Spleen (tissue), 11 donors: ENCODE results near the gene DEPDC5. TPM values are rescaled to one million over a fixed set of nuclear protein-coding genes. Genes with fewer than 3 reads are reported as not detected.
"Not testable (repeated sequence)": the region's sequence is repeated elsewhere in the genome, so short reads cannot be mapped to it uniquely, and the experiment has no call there.

Experiments used
- DNase-seq: peaks from one replicate; pipeline ENCODE4 v3.0.0-alpha.2; 2020
- H3K27ac ChIP-seq, 8 donors: fragments of 200-600 bp; sonication (generic) in 7 of 8; 1 replicate in 4 of 8; 2 replicates in 4 of 8; pipeline versions ENCODE4 v1.5.0 to v1.8.0; 2016 to 2021; ENCODE audit warnings: inconsistent platforms in 4 of 8, mild to moderate bottlenecking in 4 of 8, moderate library complexity in 1 of 8
- H3K27me3 ChIP-seq, 7 donors: fragments of 200-600 bp; sonication (generic) in 6 of 7; replicated peaks in 1 of 7; 1 replicate in 4 of 7; 2 replicates in 3 of 7; pipeline versions ENCODE4 v1.5.0 to v1.8.0; 2016 to 2021; ENCODE audit warnings: inconsistent platforms in 3 of 7, mild to moderate bottlenecking in 1 of 7
- H3K36me3 ChIP-seq, 6 donors: fragments of 200-600 bp; sonication (generic) in 5 of 6; 1 replicate in 4 of 6; 2 replicates in 2 of 6; pipeline versions ENCODE4 v1.5.0 to v1.8.0; 2016 to 2021; ENCODE audit warnings: inconsistent platforms in 2 of 6
- H3K4me1 ChIP-seq, 6 donors: fragments of 200-600 bp; sonication (generic) in 5 of 6; 1 replicate in 3 of 6; 2 replicates in 3 of 6; pipeline versions ENCODE4 v1.5.0 to v1.8.0; 2016 to 2021; ENCODE audit warnings: inconsistent platforms in 3 of 6
- H3K4me3 ChIP-seq, 8 donors: fragments of 200-600 bp; sonication (generic) in 7 of 8; 1 replicate in 4 of 8; 2 replicates in 4 of 8; pipeline versions ENCODE4 v1.5.0 to v1.8.0; 2016 to 2021; ENCODE audit warnings: inconsistent platforms in 4 of 8, mild to moderate bottlenecking in 4 of 8, moderate library complexity in 2 of 8
- H3K9me3 ChIP-seq, 8 donors: fragments of 200-600 bp; sonication (generic) in 7 of 8; 1 replicate in 4 of 8; 2 replicates in 4 of 8; pipeline versions ENCODE4 v1.5.0 to v1.8.0; 2016 to 2021; ENCODE audit warnings: inconsistent platforms in 4 of 8
- POLR2A ChIP-seq, 3 donors: fragments of 450-650 bp; IDR thresholded peaks; one replicate each; pipeline ENCODE4 v1.5.1; 2017; ENCODE audit warnings: antibody characterized with exemption in 3 of 3, mild to moderate bottlenecking in 1 of 3
- POLR2AphosphoS5 ChIP-seq, 3 donors: sonication (generic); formaldehyde crosslinking; IDR thresholded peaks; one replicate each; pipeline ENCODE4 v1.5.1; 2017; ENCODE audit warnings: antibody characterized with exemption in 3 of 3
- WGBS, 5 donors: extraction: QIAGEN DNeasy Blood & Tissue Kit in 3 of 5; methylation state at CpG; one replicate each; pipeline versions ENCODE4 v1.1.5 to v1.1.7; 2013 to 2018; 5-methylcytosine and 5-hydroxymethylcytosine counted together
- intact Hi-C: fragments of 100-400 bp; cut with DNase I; formaldehyde crosslinking; loops from one replicate; pipeline ENCODE4 v1.15.0; 2023; ENCODE audit warnings: low total_unique reads
- polyA plus RNA-seq, 3 donors: library from polyadenylated mRNA; stranded (reverse); fragments of 200-250 nt; gene quantifications; one replicate each; pipeline ENCODE4 v1.2.1, GENCODE V29; 2013
- total RNA-seq, 7 donors: library from RNA; depleted of rRNA in 3 of 7; stranded (reverse); fragments of >200 nt in 3 of 7; fragmentation: NEBNext Ultra II Directional in 4 of 7; extraction: Animal tissue kit (Norgen Biotek cat#: 25700) in 4 of 7; gene quantifications; one replicate each; pipeline versions ENCODE4 v1.1.0 to v1.2.1, GENCODE V29; 2016 to 2021
- TF ChIP-seq, protein P1 (sequence below), 11 experiments: fragments of 200-600 bp in 7 of 11; fragments of 450-650 bp in 4 of 11; sonication (generic) in 4 of 11; IDR thresholded peaks in 8 of 11; conservative IDR thresholded peaks in 3 of 11; 1 replicate in 7 of 11; 2 replicates in 4 of 11; pipeline versions ENCODE4 v1.4.0 to v1.8.0; 2016 to 2021; ENCODE audit warnings: antibody characterized with exemption in 11 of 11, inconsistent platforms in 4 of 11, mild to moderate bottlenecking in 1 of 11
- donor health status: healthy with polysubstance abuse.
- donor health status: DM: no; HTN: no; CAD: no; lungs with moderate emphysema.
- donor health status: DM: no; HTN: no; CAD: no.
- donor health status: Bipolar disorder and iron deficiency.
- donor health status: healthy.
- donor health status: DM: no; HTN: no; CAD: no.
- donor health status: DM: yes; HTN: yes; CAD: no.

The DEPDC5 gene
- total and polyA plus RNA-seq, 10 donors, result 9.6 to 64.6 (median 44.3) TPM

DNA sequence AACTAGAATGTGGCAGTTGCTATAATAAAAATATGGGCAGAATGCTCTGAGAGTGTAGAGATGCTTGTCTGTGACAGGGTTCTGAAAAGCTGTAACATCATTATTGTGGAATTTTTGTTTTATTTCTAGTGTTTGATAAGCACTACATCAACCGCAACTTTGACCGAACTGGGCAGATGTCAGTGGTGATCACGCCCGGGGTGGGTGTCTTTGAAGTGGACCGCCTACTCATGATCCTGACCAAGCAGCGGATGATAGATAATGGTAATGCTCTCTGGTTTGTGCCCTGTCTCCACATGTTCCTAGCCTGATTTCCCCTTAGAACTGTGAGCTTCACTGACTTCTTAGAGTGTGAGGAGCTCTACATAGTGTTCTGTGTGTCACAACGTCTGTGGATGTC lies 48.8 kb downstream of the DEPDC5 start:
- no peaks in the 10 kb centered on the region for H3K9me3 ChIP-seq
- no peaks in the 10 kb centered on the region for H3K27me3 ChIP-seq
- TF ChIP-seq POLR2A (IDR thresholded peaks at IDR 0.05) (no peak), POLR2AphosphoS5 (IDR thresholded peaks at IDR 0.05) (no peak)
- TF ChIP-seq, protein P1, sequence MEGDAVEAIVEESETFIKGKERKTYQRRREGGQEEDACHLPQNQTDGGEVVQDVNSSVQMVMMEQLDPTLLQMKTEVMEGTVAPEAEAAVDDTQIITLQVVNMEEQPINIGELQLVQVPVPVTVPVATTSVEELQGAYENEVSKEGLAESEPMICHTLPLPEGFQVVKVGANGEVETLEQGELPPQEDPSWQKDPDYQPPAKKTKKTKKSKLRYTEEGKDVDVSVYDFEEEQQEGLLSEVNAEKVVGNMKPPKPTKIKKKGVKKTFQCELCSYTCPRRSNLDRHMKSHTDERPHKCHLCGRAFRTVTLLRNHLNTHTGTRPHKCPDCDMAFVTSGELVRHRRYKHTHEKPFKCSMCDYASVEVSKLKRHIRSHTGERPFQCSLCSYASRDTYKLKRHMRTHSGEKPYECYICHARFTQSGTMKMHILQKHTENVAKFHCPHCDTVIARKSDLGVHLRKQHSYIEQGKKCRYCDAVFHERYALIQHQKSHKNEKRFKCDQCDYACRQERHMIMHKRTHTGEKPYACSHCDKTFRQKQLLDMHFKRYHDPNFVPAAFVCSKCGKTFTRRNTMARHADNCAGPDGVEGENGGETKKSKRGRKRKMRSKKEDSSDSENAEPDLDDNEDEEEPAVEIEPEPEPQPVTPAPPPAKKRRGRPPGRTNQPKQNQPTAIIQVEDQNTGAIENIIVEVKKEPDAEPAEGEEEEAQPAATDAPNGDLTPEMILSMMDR (IDR thresholded peaks at IDR 0.05 in 8 of 11, conservative IDR thresholded peaks at IDR 0.05 in 3 of 11), result no peak
- no peak for DNase-seq
- WGBS, 5 donors, result 94 to 99% (median 97%) methylated on average over 7 of the region's 7 CpGs
- no peak overlapping the region for H3K27ac ChIP-seq
- no peak overlapping the region for H3K4me3 ChIP-seq
- H3K4me1 ChIP-seq, result no peaks in the 10 kb centered on the region
- H3K36me3 ChIP-seq, result peaks cover 5 to 100% (median 96%) of the 10 kb centered on the region in 6 donors
- intact Hi-C loops, result no loop called here

DNA sequence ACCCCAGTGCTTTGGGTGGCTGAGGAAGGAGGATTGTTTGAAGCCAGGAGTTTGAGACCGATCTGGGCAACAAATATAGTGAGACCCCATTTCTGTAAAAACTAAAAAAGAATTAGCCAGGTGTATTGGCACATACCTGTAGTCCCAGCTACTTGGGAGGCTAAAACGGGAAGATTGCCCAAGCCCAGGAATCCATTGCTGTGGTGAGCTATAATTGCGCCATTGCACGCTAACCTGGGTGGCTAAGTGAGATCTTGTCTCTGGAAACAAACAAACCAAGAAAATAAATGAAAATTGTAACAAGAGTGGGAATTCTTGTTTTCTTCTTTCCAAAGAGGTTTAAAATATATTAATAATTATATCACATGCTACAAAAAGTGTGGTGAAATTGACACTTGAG lies 52.9 kb downstream of the DEPDC5 start:
- no peaks in the 10 kb centered on the region for H3K9me3 ChIP-seq
- DNase-seq, result no peak
- no peak overlapping the region for H3K4me3 ChIP-seq
- H3K36me3 ChIP-seq, result peaks cover 5 to 100% (median 94%) of the 10 kb centered on the region in 6 donors
- no peaks in the 10 kb centered on the region for H3K4me1 ChIP-seq
- H3K27me3 ChIP-seq, result no peaks in the 10 kb centered on the region
- no peak overlapping the region for H3K27ac ChIP-seq
- no peak for TF ChIP-seq POLR2AphosphoS5 (IDR thresholded peaks at IDR 0.05)
- no peak for TF ChIP-seq POLR2A (IDR thresholded peaks at IDR 0.05)
- TF ChIP-seq, protein P1 (IDR thresholded peaks at IDR 0.05 in 8 of 11, conservative IDR thresholded peaks at IDR 0.05 in 3 of 11), result no peak
- 77 to 96% (median 88%) methylated on average over 4 of the region's 4 CpGs for WGBS, 5 donors
- intact Hi-C loops, result no loop called here

DNA sequence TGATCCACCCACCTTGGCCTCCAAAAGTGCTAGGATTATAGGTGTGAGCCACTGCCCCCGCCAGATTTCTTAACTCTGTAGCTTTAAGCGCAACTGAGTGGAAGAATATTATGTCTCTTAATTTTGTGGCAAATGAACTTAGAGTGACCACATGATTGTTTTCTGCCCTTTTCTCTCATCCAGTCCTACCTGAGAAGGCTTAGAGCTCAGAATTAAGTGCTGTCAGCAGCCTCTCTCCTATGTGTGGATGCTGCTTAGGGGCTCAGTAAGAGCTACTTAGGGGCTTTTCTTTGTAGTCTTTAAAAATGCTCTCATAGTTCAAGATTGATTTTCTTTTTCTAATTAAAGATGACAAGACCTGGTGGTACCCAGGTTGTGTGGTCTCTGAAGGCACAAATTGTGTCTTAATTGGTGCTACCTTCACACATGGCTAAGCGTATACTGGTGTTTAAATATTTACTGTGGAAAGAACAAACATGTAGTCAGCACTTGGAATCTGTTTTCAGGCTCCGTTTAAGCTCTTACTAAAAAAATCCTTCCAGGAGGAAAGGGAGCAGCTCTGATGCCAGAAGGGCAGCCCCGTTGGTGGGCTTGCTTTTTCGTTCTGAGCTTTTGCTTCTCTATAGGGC lies 59.3 kb downstream of the DEPDC5 start:
- peaks cover 0 to 100% (median 91%) of the 10 kb centered on the region in 6 donors for H3K36me3 ChIP-seq
- no peaks in the 10 kb centered on the region for H3K4me1 ChIP-seq
- no peak for TF ChIP-seq POLR2AphosphoS5 (IDR thresholded peaks at IDR 0.05)
- TF ChIP-seq, protein P1 (IDR thresholded peaks at IDR 0.05 in 8 of 11, conservative IDR thresholded peaks at IDR 0.05 in 3 of 11), result no peak
- no peak for TF ChIP-seq POLR2A (IDR thresholded peaks at IDR 0.05)
- no peaks in the 10 kb centered on the region for H3K27me3 ChIP-seq
- H3K9me3 ChIP-seq, result no peaks in the 10 kb centered on the region
- no peak overlapping the region for H3K27ac ChIP-seq
- no peak for DNase-seq
- WGBS, 5 donors, result 92 to 98% (median 94%) methylated on average over 6 of the region's 6 CpGs
- no peak overlapping the region for H3K4me3 ChIP-seq
- intact Hi-C loops, result no loop called here

DNA sequence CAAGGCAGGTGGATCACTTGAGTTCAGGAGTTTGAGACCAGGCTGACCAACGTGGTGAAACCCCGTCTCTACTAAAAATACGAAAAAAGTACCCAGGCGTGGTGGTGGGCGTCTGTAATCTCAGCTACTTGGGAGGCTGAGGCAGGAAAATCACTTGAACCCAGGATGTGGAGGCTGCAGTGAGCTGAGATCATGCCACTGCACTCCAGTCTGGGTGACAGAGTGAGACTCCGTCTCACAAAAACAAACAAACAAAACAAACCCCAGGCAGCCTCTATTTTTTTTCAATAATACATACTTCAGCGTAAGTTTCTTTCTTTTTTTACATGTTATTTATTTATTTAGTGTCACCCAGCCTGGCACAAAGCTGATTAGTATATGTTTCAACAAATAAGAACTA lies 60.1 kb downstream of the DEPDC5 start:
- H3K9me3 ChIP-seq, H3K27me3 ChIP-seq, H3K4me3 ChIP-seq, H3K27ac ChIP-seq, intact Hi-C loops, DNase-seq, H3K4me1 ChIP-seq: not testable (repeated sequence)
- 90 to 96% (median 94%) methylated on average over 7 of the region's 7 CpGs for WGBS, 5 donors
- H3K36me3 ChIP-seq, result peaks cover 2 to 100% (median 93%) of the 10 kb centered on the region in 6 donors
